Astrocyte (in vitro differentiated cells and primary cell): ENCODE measurements around the gene C3orf62. TPM values are rescaled to one million over a fixed set of nuclear protein-coding genes. Genes with fewer than 3 reads are reported as not detected.
"Not testable (repeated sequence)": the region's sequence is repeated elsewhere in the genome, so short reads cannot be mapped to it uniquely, and the experiment has no call there.

Experiments
- DNase-seq: peaks from one replicate; pipeline ENCODE4 v3.0.0-alpha.2; 2010; ENCODE audit warnings: low read depth
- FAIRE-seq: peaks from 2 replicates; lab custom pipeline; 2011; peaks lifted over from hg19 to GRCh38; lab: Jason Lieb, UNC
- H2AFZ ChIP-seq: 2 replicates; pipeline ENCODE4 v1.6.0; 2012; ENCODE audit warnings: low read depth, low read length, inconsistent platforms
- H3K27ac ChIP-seq: 2 replicates; pipeline ENCODE4 v1.5.1; 2011; ENCODE audit warnings: low read depth, low read length, inconsistent platforms
- H3K27me3 ChIP-seq: 2 replicates; pipeline ENCODE4 v1.6.0; 2011; ENCODE audit warnings: low read length, inconsistent platforms; ENCODE audit not compliant: insufficient read depth
- H3K36me3 ChIP-seq: 2 replicates; pipeline ENCODE4 v1.5.1; 2011; ENCODE audit warnings: low read length, inconsistent platforms; ENCODE audit not compliant: insufficient read depth
- H3K4me1 ChIP-seq: 2 replicates; pipeline ENCODE4 v1.5.1; 2011; ENCODE audit warnings: low read length, inconsistent platforms; ENCODE audit not compliant: insufficient read depth
- H3K4me2 ChIP-seq: 2 replicates; pipeline ENCODE4 v1.6.0; 2012; ENCODE audit warnings: low read length, inconsistent platforms
- H3K4me3 ChIP-seq: 2 replicates; pipeline ENCODE4 v1.5.1; 2011; ENCODE audit warnings: low read depth, mild to moderate bottlenecking, low read length, inconsistent platforms; ENCODE audit not compliant: insufficient read depth
- H3K79me2 ChIP-seq: 2 replicates; pipeline ENCODE4 v1.6.0; 2012; ENCODE audit warnings: mild to moderate bottlenecking, low read length, inconsistent platforms; ENCODE audit not compliant: insufficient read depth
- H3K9ac ChIP-seq: 2 replicates; pipeline ENCODE4 v1.6.0; 2012; ENCODE audit warnings: mild to moderate bottlenecking, low read length, inconsistent platforms
- H3K9me3 ChIP-seq: 2 replicates; pipeline ENCODE4 v1.5.1; 2012; ENCODE audit warnings: low read depth, mild to moderate bottlenecking, low read length, inconsistent platforms; ENCODE audit not compliant: insufficient read depth
- H4K20me1 ChIP-seq: 2 replicates; pipeline ENCODE4 v1.6.0; 2012; ENCODE audit warnings: low read length, inconsistent platforms; ENCODE audit not compliant: insufficient read depth
- H3K27ac Mint-ChIP-seq: one replicate; pipeline ENCODE4 v1.8.0; 2021; ENCODE audit warnings: mild to moderate bottlenecking, mixed read lengths; ENCODE audit not compliant: unreplicated experiment
- H3K27me3 Mint-ChIP-seq: one replicate; pipeline ENCODE4 v1.8.0; 2021; ENCODE audit warnings: low read depth, mixed read lengths; ENCODE audit not compliant: unreplicated experiment
- H3K36me3 Mint-ChIP-seq: one replicate; pipeline ENCODE4 v1.8.0; 2021; ENCODE audit warnings: low read depth, mixed read lengths; ENCODE audit not compliant: unreplicated experiment
- H3K4me1 Mint-ChIP-seq: one replicate; pipeline ENCODE4 v1.8.0; 2021; ENCODE audit warnings: low read depth, mixed read lengths; ENCODE audit not compliant: unreplicated experiment
- H3K4me3 Mint-ChIP-seq: one replicate; pipeline ENCODE4 v1.8.0; 2021; ENCODE audit warnings: mild to moderate bottlenecking, moderate library complexity, mixed read lengths; ENCODE audit not compliant: unreplicated experiment
- H3K9me3 Mint-ChIP-seq: one replicate; pipeline ENCODE4 v1.8.0; 2021; ENCODE audit warnings: mild to moderate bottlenecking, mixed read lengths; ENCODE audit not compliant: unreplicated experiment
- CTCF ChIP-seq: IDR thresholded peaks from 2 replicates; pipeline ENCODE4 v1.5.1; 2011; ENCODE audit warnings: low read depth, mild to moderate bottlenecking, inconsistent platforms, low read length, moderate library complexity; ENCODE audit not compliant: insufficient read depth
- EZH2 ChIP-seq: IDR thresholded peaks from 2 replicates; pipeline ENCODE4 v1.6.1; 2012; ENCODE audit warnings: mild to moderate bottlenecking, low read length, inconsistent platforms; ENCODE audit not compliant: insufficient read depth
- total RNA-seq: library from RNA; stranded (reverse); gene quantifications from 2 replicates; pipeline ENCODE4 v1.2.1, GENCODE V29; 2021

The C3orf62 gene
- total RNA-seq, 1 donor from 2014 or later: 4.8 TPM

- Mint-ChIP-seq H3K27ac (no peak overlapping the region), H3K4me1 (peaks cover 5% of the 10 kb centered on the region), H3K36me3 (no peaks in the 10 kb centered on the region), H3K9me3 (no peaks in the 10 kb centered on the region), H3K27me3 (peaks cover 3% of the 10 kb centered on the region), H3K4me3 (no peak overlapping the region)
- Histone ChIP-seq H3K9me3 (no peaks in the 10 kb centered on the region), H3K4me2 (no peak overlapping the region), H3K36me3 (no peaks in the 10 kb centered on the region), H3K4me1 (no peaks in the 10 kb centered on the region), H3K79me2 (no peaks in the 10 kb centered on the region), H3K27me3 (no peaks in the 10 kb centered on the region), H2AFZ (no peak overlapping the region), H3K27ac (no peak overlapping the region), H4K20me1 (no peaks in the 10 kb centered on the region), H3K4me3 (no peak overlapping the region), H3K9ac (no peak overlapping the region)
- FAIRE-seq: no peak
- TF ChIP-seq CTCF (no peak), EZH2 (no peak)
- DNase-seq: no peak
Measured at GRCh38 chr3:49248840-49249227, 28.2 kb downstream of the C3orf62 start.

DNA sequence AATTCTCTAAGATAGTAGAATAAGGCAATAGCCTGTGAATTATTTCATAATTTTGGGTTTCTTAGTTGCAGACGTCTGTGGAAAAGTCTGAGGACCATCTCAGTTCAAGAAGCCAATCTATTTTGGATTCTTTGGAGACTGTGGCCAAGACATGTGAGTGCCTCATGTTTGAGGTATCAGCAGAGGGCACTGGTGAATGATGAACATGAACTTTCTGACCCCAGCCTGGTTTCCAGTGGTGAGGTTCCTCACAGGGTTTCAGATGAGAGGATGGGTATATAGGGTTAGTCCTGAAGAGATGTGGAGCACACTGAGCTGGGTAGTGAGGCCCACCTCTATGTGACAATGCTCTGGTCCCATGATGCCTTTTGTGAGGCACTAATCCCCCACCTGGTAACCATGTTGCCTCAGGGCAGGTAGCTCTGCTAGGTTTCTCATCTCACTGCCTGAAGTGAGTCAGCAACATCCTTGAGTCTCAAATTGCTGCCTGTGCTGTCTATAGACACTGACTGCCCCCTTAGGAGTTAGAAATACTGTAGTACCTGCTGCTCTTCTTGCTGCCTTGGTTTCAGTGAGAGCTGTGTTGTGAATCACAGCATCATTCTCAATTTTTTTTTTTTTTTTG lies 32.3 kb downstream of the C3orf62 start:
- no peaks in the 10 kb centered on the region for H3K79me2 ChIP-seq
- TF ChIP-seq EZH2: no peak
- TF ChIP-seq CTCF: no peak
- H3K9me3 ChIP-seq: no peaks in the 10 kb centered on the region
- Mint-ChIP-seq H3K27ac (no peak overlapping the region), H3K9me3 (peaks cover 6% of the 10 kb centered on the region), H3K27me3 (no peaks in the 10 kb centered on the region), H3K4me3 (no peak overlapping the region), H3K4me1 (peaks cover 5% of the 10 kb centered on the region), H3K36me3 (no peaks in the 10 kb centered on the region)
- FAIRE-seq (no peak), DNase-seq (no peak)
- no peaks in the 10 kb centered on the region for H3K4me1 ChIP-seq
- H3K36me3 ChIP-seq: no peaks in the 10 kb centered on the region
- H3K9ac ChIP-seq: no peak overlapping the region
- no peak overlapping the region for H3K4me3 ChIP-seq
- no peak overlapping the region for H3K4me2 ChIP-seq
- H3K27me3 ChIP-seq: no peaks in the 10 kb centered on the region
- H4K20me1 ChIP-seq: no peaks in the 10 kb centered on the region
- no peak overlapping the region for H3K27ac ChIP-seq
- H2AFZ ChIP-seq: no peak overlapping the region

GRCh38 chr3:49240091-49240490 lies 36.9 kb downstream of the C3orf62 start:
- not testable (repeated sequence) for H3K79me2 ChIP-seq, H3K4me2 ChIP-seq, H3K9ac ChIP-seq, H3K36me3 ChIP-seq, H2AFZ ChIP-seq, H3K27me3 Mint-ChIP-seq, H3K27ac Mint-ChIP-seq, H3K27me3 ChIP-seq, H3K9me3 ChIP-seq, H3K27ac ChIP-seq, H3K4me3 Mint-ChIP-seq, H4K20me1 ChIP-seq, DNase-seq, FAIRE-seq, H3K4me1 ChIP-seq, H3K36me3 Mint-ChIP-seq, H3K4me1 Mint-ChIP-seq, H3K4me3 ChIP-seq
- H3K9me3 Mint-ChIP-seq: peaks cover 21% of the 10 kb centered on the region
